Spleen (tissue), 7 donors: ENCODE data around the gene FBXO31.

Experiments used
- POLR2AphosphoS5 ChIP-seq, 3 donors: sonication (generic); formaldehyde crosslinking; IDR thresholded peaks; one replicate each; pipeline ENCODE4 v1.5.1; 2017; ENCODE audit warnings: antibody characterized with exemption in 3 of 3
- TF ChIP-seq, protein P1 (sequence below), 11 experiments: fragments of 200-600 bp in 7 of 11; fragments of 450-650 bp in 4 of 11; sonication (generic) in 4 of 11; IDR thresholded peaks in 8 of 11; conservative IDR thresholded peaks in 3 of 11; 1 replicate in 7 of 11; 2 replicates in 4 of 11; pipeline versions ENCODE4 v1.4.0 to v1.8.0; 2016 to 2021; ENCODE audit warnings: antibody characterized with exemption in 11 of 11, inconsistent platforms in 4 of 11, mild to moderate bottlenecking in 1 of 11
- donor health status: DM: no; HTN: no; CAD: no; lungs with moderate emphysema.
- donor health status: DM: no; HTN: no; CAD: no.
- donor health status: DM: no; HTN: no; CAD: no.

GRCh38 chr16:87374313-87374712, 9.3 kb downstream of the FBXO31 start:
- TF ChIP-seq, protein P1, sequence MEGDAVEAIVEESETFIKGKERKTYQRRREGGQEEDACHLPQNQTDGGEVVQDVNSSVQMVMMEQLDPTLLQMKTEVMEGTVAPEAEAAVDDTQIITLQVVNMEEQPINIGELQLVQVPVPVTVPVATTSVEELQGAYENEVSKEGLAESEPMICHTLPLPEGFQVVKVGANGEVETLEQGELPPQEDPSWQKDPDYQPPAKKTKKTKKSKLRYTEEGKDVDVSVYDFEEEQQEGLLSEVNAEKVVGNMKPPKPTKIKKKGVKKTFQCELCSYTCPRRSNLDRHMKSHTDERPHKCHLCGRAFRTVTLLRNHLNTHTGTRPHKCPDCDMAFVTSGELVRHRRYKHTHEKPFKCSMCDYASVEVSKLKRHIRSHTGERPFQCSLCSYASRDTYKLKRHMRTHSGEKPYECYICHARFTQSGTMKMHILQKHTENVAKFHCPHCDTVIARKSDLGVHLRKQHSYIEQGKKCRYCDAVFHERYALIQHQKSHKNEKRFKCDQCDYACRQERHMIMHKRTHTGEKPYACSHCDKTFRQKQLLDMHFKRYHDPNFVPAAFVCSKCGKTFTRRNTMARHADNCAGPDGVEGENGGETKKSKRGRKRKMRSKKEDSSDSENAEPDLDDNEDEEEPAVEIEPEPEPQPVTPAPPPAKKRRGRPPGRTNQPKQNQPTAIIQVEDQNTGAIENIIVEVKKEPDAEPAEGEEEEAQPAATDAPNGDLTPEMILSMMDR (IDR thresholded peaks at IDR 0.05 in 8 of 11, conservative IDR thresholded peaks at IDR 0.05 in 3 of 11) = no peak
- no peak for TF ChIP-seq POLR2AphosphoS5 (IDR thresholded peaks at IDR 0.05)
